IMR-90 (cell line): ENCODE measurements around the gene UNC79. TPM values are rescaled to one million over a fixed set of nuclear protein-coding genes. Genes with fewer than 3 reads are reported as not detected.

Source experiments
- ATAC-seq: fragments of 200-7000 bp; cut with Tn5 transposase; 2 replicates; pipeline ENCODE4 v1.9.1; 2020; ENCODE audit warnings: low read depth, mild to moderate bottlenecking, moderate library complexity
- BruUV-seq: library from RNA; stranded (reverse); fragments of 400-500 nt; replicated peaks from 2 replicates; lab custom pipeline; 2021; lab: Mats Ljungman, UMichigan
- CTCF ChIA-PET: fragments of 300-600 bp; formaldehyde crosslinking; extraction: SDS; loops from one replicate; lab custom pipeline; 2021; ENCODE audit warnings: antibody characterized with exemption; lab: Yijun Ruan, JAX
- POLR2A ChIA-PET: fragments of 300-600 bp; sonication (Branson Sonifier 250); formaldehyde crosslinking; loops from one replicate; lab custom pipeline; 2022; ENCODE audit warnings: antibody characterized with exemption; ENCODE audit not compliant: unreplicated experiment; lab: Charles Lee
- DNase-seq: peaks from one replicate; pipeline ENCODE4 v3.0.0; 2013
- H2AFZ ChIP-seq: replicated peaks from 2 replicates; pipeline ENCODE3; 2013; ENCODE audit warnings: low read length, mild to moderate bottlenecking; ENCODE audit not compliant: poor library complexity
- H2AK5ac ChIP-seq: 2 replicates; pipeline ENCODE4 v1.6.1; 2013; ENCODE audit warnings: low read depth, low read length, inconsistent platforms
- H2AK9ac ChIP-seq: replicated peaks from 2 replicates; pipeline ENCODE3; 2013; ENCODE audit warnings: mild to moderate bottlenecking, low read depth, low read length, moderate library complexity; ENCODE audit not compliant: poor library complexity
- H2BK120ac ChIP-seq: 2 replicates; pipeline ENCODE4 v1.6.1; 2013; ENCODE audit warnings: low read depth, low read length, inconsistent platforms
- H2BK15ac ChIP-seq: 3 replicates; pipeline ENCODE4 v1.6.1; 2013; ENCODE audit warnings: low read depth, low read length, inconsistent platforms
- H2BK20ac ChIP-seq: 2 replicates; pipeline ENCODE4 v1.6.1; 2013; ENCODE audit warnings: low read depth, mild to moderate bottlenecking, inconsistent platforms, low read length, moderate library complexity
- H2BK5ac ChIP-seq: 2 replicates; pipeline ENCODE4 v1.6.1; 2013; ENCODE audit warnings: mild to moderate bottlenecking, low read depth, low read length, inconsistent platforms; ENCODE audit not compliant: poor library complexity, severe bottlenecking
- H3K14ac ChIP-seq: replicated peaks from 2 replicates; pipeline ENCODE4 v1.6.1; 2013; ENCODE audit warnings: low read depth, low read length, inconsistent platforms
- H3K18ac ChIP-seq: 2 replicates; pipeline ENCODE4 v1.6.1; 2013; ENCODE audit warnings: low read depth, low read length, control low read depth
- H3K23ac ChIP-seq: 2 replicates; pipeline ENCODE4 v1.6.1; 2013; ENCODE audit warnings: low read depth, low read length, inconsistent platforms
- H3K27ac ChIP-seq: 2 replicates; pipeline ENCODE4 v1.5.1; 2013; ENCODE audit warnings: mild to moderate bottlenecking, control low read depth, low read length; ENCODE audit not compliant: insufficient read depth
- H3K27me3 ChIP-seq: 2 replicates; pipeline ENCODE4 v1.6.1; 2013; ENCODE audit warnings: low read length; ENCODE audit not compliant: control insufficient read depth, insufficient read depth
- H3K36me3 ChIP-seq: 2 replicates; pipeline ENCODE4 v1.6.1; 2013; ENCODE audit warnings: low read length, mixed read lengths; ENCODE audit not compliant: control insufficient read depth, insufficient read depth
- H3K4ac ChIP-seq: 2 replicates; pipeline ENCODE4 v1.6.1; 2013; ENCODE audit warnings: low read depth, low read length, inconsistent platforms
- H3K4me1 ChIP-seq: 2 replicates; pipeline ENCODE4 v1.6.1; 2013; ENCODE audit warnings: low read length, mixed read lengths; ENCODE audit not compliant: control insufficient read depth, insufficient read depth
- H3K4me2 ChIP-seq: 2 replicates; pipeline ENCODE4 v1.6.1; 2013; ENCODE audit warnings: low read depth, mild to moderate bottlenecking, control low read depth, low read length, moderate library complexity
- H3K4me3 ChIP-seq: 2 replicates; pipeline ENCODE4 v1.5.1; 2013; ENCODE audit warnings: low read depth, mild to moderate bottlenecking, control low read depth, low read length, moderate library complexity; ENCODE audit not compliant: insufficient read depth
- H3K56ac ChIP-seq: 2 replicates; pipeline ENCODE4 v1.6.1; 2013; ENCODE audit warnings: low read length, inconsistent platforms; ENCODE audit not compliant: insufficient read depth; ENCODE audit errors: extremely low read depth
- H3K79me1 ChIP-seq, 2 experiments: 2 replicates each; pipeline ENCODE4 v1.6.1; 2013; ENCODE audit warnings: low read length in 2 of 2, inconsistent platforms in 1 of 2, low read depth in 1 of 2
- H3K9ac ChIP-seq: 2 replicates; pipeline ENCODE4 v1.6.1; 2013; ENCODE audit warnings: low read depth, low read length, control low read depth
- H3K9me1 ChIP-seq: 2 replicates; pipeline ENCODE4 v1.6.1; 2013; ENCODE audit warnings: low read length, inconsistent platforms; ENCODE audit not compliant: insufficient read depth
- H3K9me3 ChIP-seq: 2 replicates; pipeline ENCODE4 v1.6.1; 2013; ENCODE audit warnings: low read length; ENCODE audit not compliant: control insufficient read depth, insufficient read depth
- H4K20me1 ChIP-seq: 2 replicates; pipeline ENCODE4 v1.6.1; 2013; ENCODE audit warnings: low read length, inconsistent platforms; ENCODE audit not compliant: insufficient read depth
- H4K5ac ChIP-seq: 2 replicates; pipeline ENCODE4 v1.6.1; 2013; ENCODE audit warnings: mild to moderate bottlenecking, low read depth, low read length, control low read depth
- H4K8ac ChIP-seq, 2 experiments: 2 replicates each; pipeline ENCODE4 v1.6.1; 2013; ENCODE audit warnings: low read depth in 2 of 2, low read length in 2 of 2, control low read depth in 1 of 2, inconsistent platforms in 1 of 2
- H4K91ac ChIP-seq: 2 replicates; pipeline ENCODE4 v1.6.1; 2013; ENCODE audit warnings: low read depth, low read length, inconsistent platforms; ENCODE audit not compliant: insufficient read depth
- BHLHE40 ChIP-seq: fragments of 150-350 bp; IDR thresholded peaks from 2 replicates; pipeline ENCODE4 v1.6.1; 2016; ENCODE audit warnings: mild to moderate bottlenecking, low read depth, low read length
- CEBPB ChIP-seq: IDR thresholded peaks from 2 replicates; pipeline ENCODE4 v1.6.1; 2012; ENCODE audit warnings: low read depth, low read length, improper control_type of control experiment
- CHD1 ChIP-seq: IDR thresholded peaks from 2 replicates; pipeline ENCODE4 v1.6.1; 2012; ENCODE audit warnings: low read depth, low read length, improper control_type of control experiment
- FOS ChIP-seq: fragments of 150-350 bp; IDR thresholded peaks from 2 replicates; pipeline ENCODE4 v1.6.1; 2016; ENCODE audit warnings: low read depth, low read length
- MAFK ChIP-seq: IDR thresholded peaks from 2 replicates; pipeline ENCODE4 v1.6.1; 2012; ENCODE audit warnings: low read depth, low read length, improper control_type of control experiment
- MAZ ChIP-seq: IDR thresholded peaks from 2 replicates; pipeline ENCODE4 v1.6.1; 2012; ENCODE audit warnings: low read depth, mild to moderate bottlenecking, low read length, improper control_type of control experiment, moderate library complexity, borderline replicate concordance
- MXI1 ChIP-seq: IDR thresholded peaks from 2 replicates; pipeline ENCODE4 v1.6.1; 2012; ENCODE audit warnings: low read depth, mild to moderate bottlenecking, low read length, moderate library complexity, borderline replicate concordance
- NFE2L2 ChIP-seq: fragments of 150-350 bp; IDR thresholded peaks from 2 replicates; pipeline ENCODE4 v1.6.1; 2016; ENCODE audit warnings: low read depth, mild to moderate bottlenecking, low read length
- POLR2A ChIP-seq: IDR thresholded peaks from 2 replicates; pipeline ENCODE4 v1.6.1; 2012; ENCODE audit warnings: mild to moderate bottlenecking, low read depth, low read length
- RAD21 ChIP-seq: IDR thresholded peaks from 2 replicates; pipeline ENCODE4 v1.6.1; 2012; ENCODE audit warnings: low read length, improper control_type of control experiment
- RCOR1 ChIP-seq: IDR thresholded peaks from 2 replicates; pipeline ENCODE4 v1.6.1; 2012; ENCODE audit warnings: mild to moderate bottlenecking, low read length, improper control_type of control experiment; ENCODE audit not compliant: insufficient replicate concordance
- RFX5 ChIP-seq: IDR thresholded peaks from 2 replicates; pipeline ENCODE4 v1.8.0; 2012; ENCODE audit warnings: low read depth, mild to moderate bottlenecking, low read length, moderate library complexity
- SMC3 ChIP-seq: fragments of 150-350 bp; IDR thresholded peaks from 2 replicates; pipeline ENCODE4 v1.6.1; 2016; ENCODE audit warnings: low read depth, mild to moderate bottlenecking, antibody characterized with exemption, low read length, moderate library complexity
- WGBS, 2 experiments: methylation state at CpG; one replicate each; pipeline versions ENCODE4 v1.1.5 to v1.1.7; 2013; ENCODE audit warnings: missing lambda C conversion rate in 2 of 2; ENCODE audit not compliant: insufficient read length in 1 of 2; ENCODE audit errors: extremely low coverage in 2 of 2; 5-methylcytosine and 5-hydroxymethylcytosine counted together
- dilution Hi-C: fragments of 300-500 bp; cut with HindIII; formaldehyde crosslinking; loops from one replicate; pipeline ENCODE4 v1.14.3; 2018; ENCODE audit warnings: low sequenced_read_pairs; ENCODE audit not compliant: unreplicated experiment
- in situ Hi-C: fragments of 300-500 bp; cut with MboI; formaldehyde crosslinking; loops from 3 replicates; pipeline ENCODE4 v1.14.3; 2019; ENCODE audit warnings: low sequenced_read_pairs, inconsistent platforms, mixed read lengths
- intact Hi-C: fragments of 100-400 bp; cut with micrococcal nuclease; formaldehyde crosslinking; loops from 2 replicates; pipeline ENCODE4 v1.10.0; 2022
- polyA plus RNA-seq, 3 experiments: library from polyadenylated mRNA; depleted of rRNA; stranded (reverse); fragments of >200 nt; gene quantifications; 2 replicates each; pipeline ENCODE4 v1.2.3, GENCODE V29; 2012; ENCODE audit warnings: low replicate concordance in 1 of 3
- total RNA-seq: library from RNA; depleted of rRNA; stranded (reverse); fragments of >200 nt; gene quantifications from 2 replicates; pipeline ENCODE4 v1.2.3, GENCODE V29; 2012
- TF ChIP-seq, protein P1 (sequence below): fragments of 150-350 bp; IDR thresholded peaks from 2 replicates; pipeline ENCODE4 v1.6.1; 2016; ENCODE audit warnings: low read depth, mild to moderate bottlenecking, low read length, moderate library complexity, borderline replicate concordance
- TF ChIP-seq, protein P2 (sequence below): conservative IDR thresholded peaks from 2 replicates; pipeline ENCODE4 v1.5.1; 2012; ENCODE audit warnings: mild to moderate bottlenecking, low read depth, low read length, improper control_type of control experiment
- TF ChIP-seq, protein P3 (sequence below): fragments of 150-350 bp; IDR thresholded peaks from 2 replicates; pipeline ENCODE4 v1.6.1; 2017; ENCODE audit warnings: mild to moderate bottlenecking, antibody characterized with exemption, low read length, low read depth

The UNC79 gene
- total and polyA plus RNA-seq, 2 of the 4 experiments (the other 2 are of a cell fraction) = under 0.01 TPM

DNA sequence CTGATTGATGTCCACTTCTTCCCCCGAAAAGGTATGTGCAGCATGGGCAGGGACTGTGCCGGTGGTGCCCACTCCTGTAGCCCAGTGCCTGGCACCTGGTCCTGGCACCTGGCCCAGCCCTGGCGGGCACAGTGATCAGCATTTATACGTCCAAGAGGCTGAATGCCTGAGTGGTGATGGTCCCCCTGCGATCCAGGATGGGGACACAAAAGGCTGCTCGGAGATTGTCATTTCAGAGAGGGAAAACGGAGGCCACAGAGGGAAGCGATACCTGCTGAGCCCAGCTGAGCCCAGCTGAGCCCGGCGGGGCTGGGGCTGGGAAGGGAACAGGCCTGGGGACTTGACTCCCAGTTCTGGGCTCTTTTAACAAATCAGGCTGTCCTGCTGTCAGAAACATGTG lies 301.8 kb downstream of the UNC79 start:
- Histone ChIP-seq H4K8ac (no peak overlapping the region), H3K9me1 (no peaks in the 10 kb centered on the region), H3K79me1 (no peaks in the 10 kb centered on the region), H2AK9ac (no peak overlapping the region), H3K23ac (no peak overlapping the region), H3K27me3 (no peaks in the 10 kb centered on the region), H3K36me3 (no peaks in the 10 kb centered on the region), H3K14ac (no peak overlapping the region), H3K4me2 (no peak overlapping the region), H3K56ac (no peak overlapping the region), H2BK120ac (no peak overlapping the region), H3K27ac (no peak overlapping the region), H3K9ac (no peak overlapping the region), H4K5ac (no peak overlapping the region), H3K4me1 (no peaks in the 10 kb centered on the region), H4K20me1 (no peaks in the 10 kb centered on the region), H3K4ac (no peak overlapping the region), H2BK15ac (no peak overlapping the region), H3K9me3 (peaks cover 23% of the 10 kb centered on the region), H2BK5ac (no peak overlapping the region), H3K18ac (no peak overlapping the region), H2BK20ac (no peak overlapping the region), H3K4me3 (no peak overlapping the region), H2AFZ (no peak overlapping the region), H4K91ac (no peak overlapping the region), H2AK5ac (no peak overlapping the region)
- CTCF ChIA-PET = no interaction called here
- no TSS peak for BruUV-seq
- 65% methylated on average over 7 of the region's 10 CpGs; no CpG with 5 or more reads in 1 of the 2 experiments for WGBS, 2 experiments
- ATAC-seq (no peak), DNase-seq (no peak)
- dilution Hi-C loops (no loop called here), in situ Hi-C loops (no loop called here), intact Hi-C loops (no loop called here)
- no peak for TF ChIP-seq BHLHE40
- TF ChIP-seq, protein P1, sequence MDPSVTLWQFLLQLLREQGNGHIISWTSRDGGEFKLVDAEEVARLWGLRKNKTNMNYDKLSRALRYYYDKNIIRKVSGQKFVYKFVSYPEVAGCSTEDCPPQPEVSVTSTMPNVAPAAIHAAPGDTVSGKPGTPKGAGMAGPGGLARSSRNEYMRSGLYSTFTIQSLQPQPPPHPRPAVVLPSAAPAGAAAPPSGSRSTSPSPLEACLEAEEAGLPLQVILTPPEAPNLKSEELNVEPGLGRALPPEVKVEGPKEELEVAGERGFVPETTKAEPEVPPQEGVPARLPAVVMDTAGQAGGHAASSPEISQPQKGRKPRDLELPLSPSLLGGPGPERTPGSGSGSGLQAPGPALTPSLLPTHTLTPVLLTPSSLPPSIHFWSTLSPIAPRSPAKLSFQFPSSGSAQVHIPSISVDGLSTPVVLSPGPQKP = no peak
- no peak for TF ChIP-seq SMC3
- no peak for TF ChIP-seq FOS
- no peak for TF ChIP-seq MAFK
- TF ChIP-seq, protein P2, sequence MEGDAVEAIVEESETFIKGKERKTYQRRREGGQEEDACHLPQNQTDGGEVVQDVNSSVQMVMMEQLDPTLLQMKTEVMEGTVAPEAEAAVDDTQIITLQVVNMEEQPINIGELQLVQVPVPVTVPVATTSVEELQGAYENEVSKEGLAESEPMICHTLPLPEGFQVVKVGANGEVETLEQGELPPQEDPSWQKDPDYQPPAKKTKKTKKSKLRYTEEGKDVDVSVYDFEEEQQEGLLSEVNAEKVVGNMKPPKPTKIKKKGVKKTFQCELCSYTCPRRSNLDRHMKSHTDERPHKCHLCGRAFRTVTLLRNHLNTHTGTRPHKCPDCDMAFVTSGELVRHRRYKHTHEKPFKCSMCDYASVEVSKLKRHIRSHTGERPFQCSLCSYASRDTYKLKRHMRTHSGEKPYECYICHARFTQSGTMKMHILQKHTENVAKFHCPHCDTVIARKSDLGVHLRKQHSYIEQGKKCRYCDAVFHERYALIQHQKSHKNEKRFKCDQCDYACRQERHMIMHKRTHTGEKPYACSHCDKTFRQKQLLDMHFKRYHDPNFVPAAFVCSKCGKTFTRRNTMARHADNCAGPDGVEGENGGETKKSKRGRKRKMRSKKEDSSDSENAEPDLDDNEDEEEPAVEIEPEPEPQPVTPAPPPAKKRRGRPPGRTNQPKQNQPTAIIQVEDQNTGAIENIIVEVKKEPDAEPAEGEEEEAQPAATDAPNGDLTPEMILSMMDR = no peak
- no peak for TF ChIP-seq CHD1
- TF ChIP-seq, protein P3, sequence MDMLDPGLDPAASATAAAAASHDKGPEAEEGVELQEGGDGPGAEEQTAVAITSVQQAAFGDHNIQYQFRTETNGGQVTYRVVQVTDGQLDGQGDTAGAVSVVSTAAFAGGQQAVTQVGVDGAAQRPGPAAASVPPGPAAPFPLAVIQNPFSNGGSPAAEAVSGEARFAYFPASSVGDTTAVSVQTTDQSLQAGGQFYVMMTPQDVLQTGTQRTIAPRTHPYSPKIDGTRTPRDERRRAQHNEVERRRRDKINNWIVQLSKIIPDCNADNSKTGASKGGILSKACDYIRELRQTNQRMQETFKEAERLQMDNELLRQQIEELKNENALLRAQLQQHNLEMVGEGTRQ = no peak
- TF ChIP-seq RCOR1 = no peak
- no peak for TF ChIP-seq NFE2L2
- TF ChIP-seq CEBPB = no peak
- TF ChIP-seq RAD21 = no peak
- no peak for TF ChIP-seq POLR2A
- no peak for TF ChIP-seq MAZ
- no peak for TF ChIP-seq MXI1
- no peak for TF ChIP-seq RFX5
- POLR2A ChIA-PET = no interaction called here
